HG03469 (cell line): ENCODE data around the gene DBT.
"Not testable (repeated sequence)": the region's sequence is repeated elsewhere in the genome, so short reads cannot be mapped to it uniquely, and the experiment has no call there.

Source experiments
- ATAC-seq: cut with Tn5 transposase; IDR thresholded peaks from one replicate; pipeline ENCODE4 v1.9.1; 2021; ENCODE audit warnings: mild to moderate bottlenecking, moderate library complexity, moderate number of reproducible peaks; ENCODE audit not compliant: unreplicated experiment

The DBT gene

DNA sequence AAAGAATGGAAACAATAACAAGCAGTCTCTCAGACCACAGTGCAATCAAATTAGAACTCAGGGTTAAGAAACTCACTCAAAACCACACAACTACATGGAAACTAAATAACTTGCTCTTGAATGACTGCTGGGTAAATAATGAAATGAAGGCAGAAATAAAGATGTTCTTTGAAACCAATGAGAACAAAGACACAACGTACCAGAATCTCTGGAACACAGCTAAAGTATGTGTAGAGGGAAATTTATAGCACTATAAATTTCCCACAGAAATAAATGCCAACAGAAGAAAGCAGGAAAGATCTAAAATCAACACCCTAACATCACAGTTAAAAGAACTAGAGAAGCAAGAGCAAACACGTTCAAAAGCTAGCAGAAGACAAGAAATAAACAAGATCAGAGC, 46.9 kb downstream of the DBT start:
- ATAC-seq, result not testable (repeated sequence)

DNA sequence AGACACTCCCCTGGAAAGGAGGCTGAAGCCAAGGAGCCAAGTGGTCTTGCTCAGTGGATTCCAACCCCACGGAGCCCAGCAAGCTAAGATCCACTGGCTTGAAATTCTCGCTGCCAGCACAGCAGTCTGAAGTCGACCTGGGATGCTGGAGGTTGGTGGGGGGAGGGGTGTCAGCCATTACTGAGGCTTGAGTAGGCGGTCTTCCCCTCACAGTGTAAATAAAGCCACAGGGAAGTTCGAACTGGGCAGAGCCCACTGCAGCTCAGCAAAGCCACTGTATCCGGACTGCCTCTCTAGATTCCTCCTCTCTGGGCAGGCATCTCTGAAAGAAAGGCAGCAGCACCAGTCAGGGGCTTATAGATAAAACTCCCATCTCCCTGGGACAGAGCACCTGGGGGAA, 49.6 kb downstream of the DBT start:
- ATAC-seq, result not testable (repeated sequence)

DNA sequence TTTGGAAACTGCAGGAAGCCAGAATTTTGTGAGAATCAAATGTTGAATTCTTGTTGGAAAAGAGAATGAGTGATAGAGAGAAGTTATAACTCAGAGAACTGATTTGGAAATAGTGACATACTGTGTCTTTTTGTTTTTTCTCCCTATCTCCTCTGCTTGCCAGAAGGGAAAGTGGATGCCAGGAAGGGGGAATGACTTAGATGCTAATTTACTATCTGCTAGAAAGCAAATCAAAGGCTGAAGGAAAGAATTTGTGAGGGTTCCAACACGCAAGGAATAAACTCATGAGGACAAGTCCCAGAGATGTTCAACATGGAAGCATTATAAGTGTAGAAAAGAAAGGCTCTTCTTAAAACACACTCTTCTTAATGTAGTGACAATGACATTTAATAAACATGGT, 51.0 kb downstream of the DBT start:
- no peak for ATAC-seq

DNA sequence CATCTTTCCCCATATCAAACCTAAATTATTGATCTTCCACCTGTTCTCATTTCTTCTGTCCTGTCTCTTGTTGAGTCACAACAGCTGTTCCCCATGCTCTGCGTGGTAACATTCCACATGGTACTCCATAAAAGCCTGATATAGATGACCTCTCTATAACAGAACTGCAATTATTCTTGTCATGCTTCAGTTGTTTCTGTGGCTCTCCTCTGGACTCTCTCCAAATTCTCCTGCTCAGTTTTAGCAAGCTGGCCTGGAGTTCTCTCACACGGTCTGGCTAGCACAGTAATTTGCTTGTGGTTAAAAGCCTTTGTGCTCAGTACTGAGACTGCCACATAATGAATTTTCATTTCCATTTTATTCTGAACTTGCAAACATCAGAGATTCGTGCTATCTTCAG, 61.0 kb downstream of the DBT start:
- ATAC-seq, result no peak

DNA sequence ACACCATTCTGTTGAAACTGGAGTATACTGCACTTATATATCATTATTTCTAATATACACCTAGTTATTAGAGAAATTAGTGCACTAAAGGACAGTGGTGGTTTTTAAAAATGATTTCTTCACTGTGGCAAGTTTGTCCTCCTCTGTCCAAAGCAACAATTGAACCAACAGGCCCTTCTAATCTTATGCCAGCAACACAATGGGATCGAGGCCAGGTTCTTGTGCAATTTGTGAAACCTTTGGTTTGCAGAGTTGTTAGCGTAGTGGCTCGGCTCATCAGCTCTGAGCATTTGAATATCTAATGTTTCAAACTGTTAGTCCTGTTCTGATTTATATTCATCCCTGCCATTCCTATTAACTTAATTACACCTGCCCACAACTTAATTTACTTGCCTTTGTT, 61.7 kb downstream of the DBT start:
- no peak for ATAC-seq

DNA sequence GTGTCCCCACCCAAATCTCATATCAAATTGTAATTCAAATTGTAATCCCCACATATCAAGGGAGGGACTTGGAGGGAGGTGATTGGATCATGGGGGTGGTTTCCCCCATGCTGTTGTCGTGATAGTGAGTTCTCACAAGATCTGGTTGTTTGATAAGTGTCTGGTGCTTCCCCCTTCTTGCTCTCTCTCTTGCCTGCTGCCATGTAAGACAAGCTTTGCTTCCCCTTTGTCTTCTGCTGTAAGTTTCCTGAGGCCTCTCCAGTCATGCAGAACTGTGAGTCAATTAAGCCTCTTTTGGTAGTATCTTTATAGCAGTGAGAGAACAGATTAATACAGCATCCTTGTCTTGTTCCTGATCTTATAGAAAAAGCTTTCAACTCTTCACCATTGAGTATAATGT, 65.1 kb downstream of the DBT start:
- ATAC-seq, result peak; percentile 89

DNA sequence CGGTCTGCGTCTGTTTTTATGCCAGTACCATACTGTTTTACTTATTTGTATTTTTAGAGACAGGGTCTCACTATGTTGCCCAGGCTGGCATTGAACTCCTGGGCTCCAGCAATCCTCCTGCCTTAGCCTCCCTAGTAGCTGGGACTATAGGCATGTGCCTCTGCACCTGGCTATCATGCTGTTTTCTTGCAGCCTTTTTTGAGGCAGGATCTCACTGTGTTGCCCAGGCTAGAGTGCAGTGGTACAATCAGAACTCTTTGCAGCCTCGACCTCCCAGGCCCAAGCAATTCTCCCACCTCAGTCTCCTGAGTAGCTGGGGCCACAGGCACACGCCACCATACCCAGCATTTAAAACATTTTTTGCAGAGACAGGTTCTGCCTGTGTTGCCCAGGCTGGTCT, 66.3 kb downstream of the DBT start:
- no peak for ATAC-seq

DNA sequence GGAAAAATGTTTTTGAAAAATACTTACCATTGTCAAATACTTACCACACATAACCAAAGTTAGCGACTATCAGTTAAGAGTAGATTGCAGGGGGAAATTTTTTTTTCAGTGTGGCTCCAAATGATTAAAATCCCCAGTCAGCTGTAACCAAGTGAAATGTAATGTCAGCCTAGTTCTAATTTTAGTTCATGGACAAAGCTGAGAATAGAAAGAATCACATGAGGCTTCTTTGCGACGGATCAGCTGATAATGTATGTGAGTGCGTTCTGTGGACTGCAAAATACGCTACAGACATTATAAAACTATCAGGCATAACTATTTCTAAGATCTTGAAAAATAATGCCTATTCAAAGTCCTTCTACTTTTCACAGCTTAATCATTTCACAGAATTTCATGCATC, 71.5 kb downstream of the DBT start, which contains the start of gene LRRC39:
LRRC39 (minus strand) TSS at position 166 of the 400 bp plus-strand sequence. CDS start 9,740 bp downstream, outside the sequence.
- no peak for ATAC-seq

DNA sequence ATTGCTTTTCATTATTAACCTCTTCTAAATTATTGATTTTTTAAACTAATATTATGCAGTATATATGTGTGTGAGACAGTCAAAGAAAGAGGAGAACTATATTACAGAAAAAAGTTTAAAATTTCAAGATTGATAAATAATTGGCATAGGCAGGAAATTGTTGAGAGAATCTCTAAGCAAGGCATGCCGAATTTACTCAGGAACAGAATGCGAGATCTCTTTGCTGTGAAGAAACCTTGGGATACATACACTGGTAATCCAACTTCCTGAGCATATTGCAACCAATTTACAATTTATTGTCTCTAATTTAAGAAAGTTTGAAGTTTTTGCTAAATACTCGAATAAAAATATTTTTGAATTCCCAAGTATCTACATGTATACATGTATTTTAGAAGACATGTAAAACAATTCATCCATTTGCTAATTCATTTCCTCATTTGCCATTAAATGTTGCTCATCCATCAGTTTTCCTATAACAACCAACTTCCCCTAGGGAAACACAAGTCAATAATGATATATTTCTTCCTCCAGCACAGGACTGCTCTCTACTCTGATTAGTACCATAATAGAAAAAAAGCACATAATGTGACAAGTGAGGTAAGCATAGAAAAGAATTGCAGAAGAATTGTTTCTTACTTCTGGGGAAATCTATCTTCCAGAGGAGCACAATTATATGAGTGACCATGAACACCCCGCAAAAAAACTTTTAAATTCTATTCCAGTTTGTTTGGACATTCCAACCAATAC, 72.2 kb downstream of the DBT start:
- ATAC-seq, result no peak

DNA sequence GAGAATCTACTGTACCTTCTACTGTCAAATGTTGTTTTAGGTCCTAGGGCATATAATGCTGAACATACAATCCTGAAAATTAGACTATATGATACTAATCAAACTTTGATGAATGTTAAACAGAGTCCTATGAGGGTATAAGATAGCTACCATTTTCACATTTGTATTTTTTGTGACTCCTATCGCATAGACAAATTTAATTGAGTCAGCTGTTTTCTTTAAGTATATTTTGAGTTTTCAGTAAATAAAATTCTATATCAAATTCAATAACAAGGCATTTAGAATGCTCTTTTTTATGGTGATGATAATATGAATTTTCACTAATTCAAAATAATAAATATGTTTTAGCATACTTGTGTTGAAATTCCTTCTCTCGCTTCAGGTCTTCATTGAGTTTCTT, 81.6 kb downstream of the DBT start:
- ATAC-seq, result no peak

DNA sequence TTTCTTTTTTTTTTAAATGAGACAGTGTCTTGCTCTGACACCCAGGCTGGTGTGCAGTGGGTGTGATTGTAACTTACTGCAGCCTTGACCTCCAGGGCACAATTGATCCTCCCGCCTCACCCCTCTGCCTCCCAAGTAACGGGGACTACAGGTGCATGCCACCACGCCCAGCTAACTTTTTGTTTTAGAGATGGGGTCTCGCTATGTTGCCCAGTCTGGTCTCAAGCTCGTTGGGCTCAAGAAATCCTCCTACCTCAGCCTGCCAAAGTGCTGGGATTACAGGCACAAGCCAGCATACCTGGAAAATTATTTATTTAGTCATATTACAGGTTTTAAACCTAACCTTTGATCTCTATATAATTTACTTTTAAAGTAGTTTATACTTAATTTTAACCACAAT, 84.9 kb downstream of the DBT start:
- ATAC-seq, result no peak

DNA sequence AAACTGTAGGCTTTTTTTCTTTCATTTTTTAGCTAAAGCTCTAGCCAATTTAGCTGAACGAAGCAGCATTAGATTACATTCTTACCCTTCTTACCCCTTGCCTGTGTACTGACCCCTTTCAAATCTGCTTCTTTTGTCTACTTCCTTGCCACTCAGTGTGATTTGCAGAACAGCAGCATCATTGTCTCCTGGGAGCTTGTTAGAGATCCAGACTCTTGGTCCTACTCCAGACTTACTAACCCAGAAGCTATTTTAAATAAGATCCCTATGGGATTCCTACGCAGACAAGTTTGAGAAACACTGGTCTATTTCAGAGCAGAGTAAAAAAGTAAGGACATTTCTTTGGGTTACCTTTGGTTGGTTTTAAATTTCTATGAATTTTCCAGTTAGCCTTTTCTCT, 85.4 kb downstream of the DBT start:
- no peak for ATAC-seq

DNA sequence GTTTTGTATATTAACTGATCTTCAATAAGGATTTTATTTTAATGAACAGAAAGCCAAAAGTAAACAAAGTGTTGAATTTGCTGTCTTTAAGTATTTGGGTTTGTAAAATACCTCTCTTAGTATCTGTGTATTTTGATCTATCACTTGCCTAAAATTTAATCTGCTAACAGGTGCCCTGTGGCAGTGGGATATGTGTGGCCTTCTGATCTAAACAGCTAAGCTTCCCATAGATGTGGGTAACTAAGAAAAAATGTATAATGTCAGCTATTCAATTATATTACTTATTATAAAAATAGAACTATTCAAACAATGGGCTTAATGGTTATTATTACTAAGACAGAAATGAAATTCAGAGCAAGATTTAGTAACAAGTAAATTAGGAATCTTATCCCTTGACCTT, 86.8 kb downstream of the DBT start:
- no peak for ATAC-seq

DNA sequence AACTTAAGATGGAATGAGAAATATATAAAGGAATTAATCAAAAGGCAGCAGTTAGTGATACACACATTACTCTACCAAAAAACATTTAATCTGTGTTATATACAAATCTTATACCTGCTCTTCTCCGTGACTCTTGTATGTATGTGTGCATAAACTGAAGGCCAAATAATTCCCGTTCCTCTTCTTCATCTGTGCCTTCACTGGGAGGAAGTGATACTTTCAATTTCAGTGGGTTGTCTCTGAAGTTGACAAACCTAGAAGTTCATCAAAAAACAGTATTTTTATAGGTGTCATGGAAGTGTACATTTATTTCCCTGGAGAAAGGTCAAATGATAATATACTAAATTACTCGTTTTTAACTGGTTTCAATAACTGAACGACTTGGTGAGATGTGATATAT, 97.4 kb downstream of the DBT start:
- ATAC-seq, result no peak

DNA sequence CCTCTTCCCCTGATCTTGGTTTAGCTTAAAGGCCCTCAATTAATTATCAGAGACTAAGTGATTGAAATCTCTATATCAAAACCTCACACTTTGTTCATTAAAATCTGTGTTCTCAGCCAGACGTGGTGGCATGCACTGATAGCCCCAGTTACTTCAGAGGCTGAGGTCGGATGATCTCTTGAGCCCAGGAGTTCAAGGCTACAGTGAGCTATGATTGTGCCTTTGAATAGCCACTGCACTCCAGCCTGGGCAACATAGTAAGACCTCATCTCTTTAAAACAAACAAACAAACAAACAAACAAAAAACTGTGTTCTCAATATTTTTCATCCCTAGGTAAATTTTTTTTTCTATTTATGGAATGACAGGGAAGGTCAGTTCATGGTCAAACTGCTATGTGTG, 98.0 kb downstream of the DBT start:
- ATAC-seq, result no peak

DNA sequence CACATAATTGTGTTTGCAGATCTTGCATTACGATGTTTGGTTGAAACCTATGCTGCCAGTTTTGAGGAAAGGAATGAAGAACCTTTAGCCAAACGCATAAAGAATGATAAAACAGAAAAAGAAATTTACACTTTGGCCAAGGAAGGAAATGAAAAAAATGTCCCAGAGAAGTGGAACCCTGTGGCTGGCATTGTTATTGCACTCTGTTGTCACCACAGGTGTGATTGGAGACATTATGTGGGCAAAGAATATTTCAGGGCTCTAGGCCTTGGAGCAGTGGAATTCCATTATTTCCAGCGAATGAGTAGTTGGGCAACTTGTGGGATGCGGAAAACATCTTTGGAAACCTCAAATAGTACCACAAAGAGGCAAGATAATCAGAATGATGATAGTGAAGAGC, 101.8 kb downstream of the DBT start:
- ATAC-seq, result no peak

DNA sequence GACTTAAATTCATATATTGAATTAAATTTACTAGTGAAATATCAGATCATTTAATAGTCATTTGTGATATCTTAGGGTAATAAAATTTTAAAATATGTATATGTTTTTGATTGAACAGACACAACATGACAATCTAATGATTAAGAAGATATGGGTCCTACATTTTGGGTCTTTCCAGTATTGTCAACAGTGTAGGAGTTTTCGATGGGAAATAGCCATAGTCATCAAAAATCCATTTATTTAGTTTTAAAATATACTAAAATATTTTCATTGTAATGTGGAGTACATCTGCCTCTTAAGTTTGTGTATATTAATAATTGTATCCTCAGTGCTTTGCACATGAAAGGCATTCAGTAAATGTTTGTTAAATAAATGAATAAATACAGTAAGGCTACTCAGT, 102.7 kb downstream of the DBT start:
- no peak for ATAC-seq

DNA sequence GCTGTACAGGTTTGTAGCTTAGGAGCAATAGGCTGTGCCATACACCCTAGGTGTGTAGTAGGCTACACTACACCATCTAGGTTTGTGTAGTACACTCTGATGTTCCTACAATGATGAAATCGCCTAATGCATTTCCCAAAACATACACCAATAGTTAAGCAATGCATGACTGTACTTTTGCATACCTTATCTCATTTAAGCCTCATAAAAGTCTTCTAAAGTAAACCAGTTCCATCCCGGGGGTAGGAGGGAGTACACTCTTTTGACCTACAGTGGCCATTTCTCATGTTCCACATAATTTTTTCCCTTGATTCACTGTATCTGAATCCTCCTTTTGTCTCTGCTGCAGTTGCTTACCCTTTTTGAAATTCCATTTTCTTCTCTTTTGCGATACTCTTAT, 104.5 kb downstream of the DBT start:
- no peak for ATAC-seq

DNA sequence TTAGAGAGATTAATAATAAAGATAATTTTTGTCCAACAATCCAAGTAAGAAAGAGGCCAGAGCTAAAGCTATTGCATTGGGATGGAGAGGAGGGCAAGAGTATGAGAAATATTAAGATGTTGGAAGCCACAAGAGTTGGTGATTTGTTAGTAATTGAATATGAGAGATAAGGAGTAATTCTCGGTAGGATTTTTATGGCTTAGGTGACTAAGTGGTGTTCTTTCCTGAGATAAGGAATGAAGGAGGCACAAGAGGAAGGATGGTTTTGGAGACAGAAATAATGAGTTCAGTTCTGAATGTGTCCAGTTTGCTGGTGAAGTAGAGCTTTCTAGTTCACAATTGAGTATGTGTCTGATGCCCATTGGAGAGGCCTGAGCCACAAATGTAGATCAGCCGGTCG, 107.3 kb downstream of the DBT start:
- no peak for ATAC-seq

DNA sequence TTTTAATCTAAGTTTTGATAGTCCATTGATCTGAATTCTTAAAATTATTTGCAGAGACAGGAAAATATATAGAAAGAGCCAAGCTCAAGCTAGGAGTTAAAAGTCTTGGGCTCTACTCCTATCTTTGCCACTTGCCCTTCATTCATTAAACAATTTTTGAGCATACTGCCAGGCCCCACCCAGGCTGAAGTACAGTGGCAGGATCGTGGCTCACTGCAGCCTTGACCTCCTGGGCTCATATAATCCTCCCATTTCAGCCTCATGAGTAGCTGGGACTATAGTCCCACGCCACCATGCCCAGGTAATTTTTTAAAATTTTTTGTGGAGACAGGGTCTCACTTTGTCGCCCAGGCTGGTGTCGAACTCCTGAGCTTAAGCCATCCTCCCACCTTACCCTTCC, 108.4 kb downstream of the DBT start:
- no peak for ATAC-seq

DNA sequence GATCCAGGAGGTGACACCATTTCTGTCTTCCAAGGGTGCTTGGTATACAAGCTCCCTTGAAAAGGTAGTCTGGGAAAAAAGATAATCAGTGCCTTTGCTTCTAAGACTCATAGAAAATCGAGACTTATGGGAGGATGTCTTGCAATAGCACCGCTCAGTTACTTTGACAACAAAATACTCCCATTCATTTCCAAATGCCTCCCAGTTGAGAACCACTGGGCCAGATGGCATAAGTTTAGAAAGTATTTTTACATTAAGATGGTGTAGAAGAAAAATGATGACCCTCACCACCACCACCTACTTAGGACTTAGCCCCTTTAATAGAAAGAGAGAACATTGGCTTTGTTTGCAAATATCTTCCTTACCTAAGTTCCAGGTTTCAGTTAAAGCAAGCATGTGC, 112.0 kb downstream of the DBT start:
- ATAC-seq, result no peak
